Activated CD4-positive, alpha-beta T cell treated with anti-CD3 and anti-CD28 coated beads, Interleukin-2, amount 10 ng/mL, durations not matched to agents 7 days and 5 days (primary cell): ENCODE measurements around the gene PALS2. TPM values are rescaled to one million over a fixed set of nuclear protein-coding genes. Genes with fewer than 3 reads are reported as not detected.

Source experiments
- total RNA-seq, 2 experiments: library from RNA; stranded (reverse); gene quantifications; one replicate each; pipeline ENCODE4 v1.2.3, GENCODE V29; 2021

PALS2 gene
- total RNA-seq, 2 experiments from 2014 or later: 16.1 to 20.2 TPM

Other genes with a start within 250 kb of the PALS2 start
- 1 to 10 TPM; 1.8 to 2.1 TPM for gene GSDME, start 184.0 kb downstream of the PALS2 start, total RNA-seq